NT2/D1 (cell line): ENCODE measurements around the gene PLCB3.

ENCODE experiments used
- DNase-seq: peaks from one replicate; pipeline ENCODE4 v3.0.0-alpha.2; 2011; ENCODE audit warnings: low read depth, low spot score
- H3K27me3 ChIP-seq: 2 replicates; pipeline ENCODE4 v1.6.0; 2011; ENCODE audit warnings: mild to moderate bottlenecking; ENCODE audit not compliant: insufficient read length, insufficient read depth
- H3K36me3 ChIP-seq: 2 replicates; pipeline ENCODE4 v1.6.1; 2011; ENCODE audit warnings: mild to moderate bottlenecking, low read length, mixed read lengths; ENCODE audit not compliant: insufficient read depth, insufficient read length
- H3K4me1 ChIP-seq: 2 replicates; pipeline ENCODE4 v1.5.1; 2011; ENCODE audit not compliant: insufficient read depth, insufficient read length
- H3K4me3 ChIP-seq: 2 replicates; pipeline ENCODE4 v1.5.1; 2011; ENCODE audit warnings: low read depth; ENCODE audit not compliant: insufficient read length
- H3K9ac ChIP-seq: 2 replicates; pipeline ENCODE4 v1.6.0; 2011; ENCODE audit warnings: low read depth; ENCODE audit not compliant: insufficient read length
- H3K9me3 ChIP-seq: 2 replicates; pipeline ENCODE4 v1.5.1; 2011; ENCODE audit warnings: mild to moderate bottlenecking, low read length; ENCODE audit not compliant: insufficient read depth
- SUZ12 ChIP-seq: IDR thresholded peaks from 2 replicates; pipeline ENCODE4 v1.6.1; 2011; ENCODE audit not compliant: insufficient read length, insufficient read depth; ENCODE audit errors: extremely low read depth
- YY1 ChIP-seq: IDR thresholded peaks from 2 replicates; pipeline ENCODE4 v1.6.1; 2011; ENCODE audit not compliant: insufficient read length, insufficient read depth
- ZNF274 ChIP-seq: IDR thresholded peaks from 2 replicates; pipeline ENCODE4 v1.6.1; 2011; ENCODE audit warnings: mild to moderate bottlenecking, low read depth, low read length

The PLCB3 gene

GRCh38 chr11:64249563-64250414, 1.5 kb upstream of the PLCB3 start:
- peaks cover 31% of the 10 kb centered on the region for H3K36me3 ChIP-seq
- no peaks in the 10 kb centered on the region for H3K9me3 ChIP-seq
- H3K27me3 ChIP-seq, result no peaks in the 10 kb centered on the region
- no peak overlapping the region for H3K4me3 ChIP-seq
- peak overlapping the region; percentile 90 for H3K9ac ChIP-seq
- H3K4me1 ChIP-seq, result peaks cover 40% of the 10 kb centered on the region
- TF ChIP-seq ZNF274 (no peak), SUZ12 (no peak), YY1 (no peak)
- DNase-seq, result peak; percentile 92

- no peaks in the 10 kb centered on the region for H3K27me3 ChIP-seq
- no peak for TF ChIP-seq SUZ12
- no peak for TF ChIP-seq YY1
- no peak for TF ChIP-seq ZNF274
- H3K4me1 ChIP-seq, result peaks cover 38% of the 10 kb centered on the region
- H3K36me3 ChIP-seq, result peaks cover 30% of the 10 kb centered on the region
- no peak for DNase-seq
- H3K9me3 ChIP-seq, result no peaks in the 10 kb centered on the region
- H3K4me3 ChIP-seq, result peak overlapping the region; percentile 65
- peak overlapping the region; percentile 84 for H3K9ac ChIP-seq
These were observed 815 bp upstream of the PLCB3 start for GRCh38 chr11:64250415-64251015.

- H3K27me3 ChIP-seq, result no peaks in the 10 kb centered on the region
- no peak for TF ChIP-seq YY1
- peak overlapping the region; percentile 92 for H3K9ac ChIP-seq
- H3K4me3 ChIP-seq, result peak overlapping the region; percentile 81
- H3K9me3 ChIP-seq, result no peaks in the 10 kb centered on the region
- peaks cover 37% of the 10 kb centered on the region for H3K36me3 ChIP-seq
- DNase-seq, result no peak
- peaks cover 40% of the 10 kb centered on the region for H3K4me1 ChIP-seq
These were observed 348 bp downstream of the PLCB3 start for GRCh38 chr11:64251753-64252002.

GRCh38 chr11:64252003-64252872, 908 bp downstream of the PLCB3 start:
- Histone ChIP-seq H3K9me3 (no peaks in the 10 kb centered on the region), H3K36me3 (peaks cover 38% of the 10 kb centered on the region), H3K27me3 (no peaks in the 10 kb centered on the region), H3K9ac (peak overlapping the region; percentile 92), H3K4me1 (peaks cover 40% of the 10 kb centered on the region), H3K4me3 (peak overlapping the region; percentile 81)
- TF ChIP-seq ZNF274 (no peak), SUZ12 (no peak), YY1 (no peak)
- no peak for DNase-seq

GRCh38 chr11:64253043-64253442, 1.7 kb downstream of the PLCB3 start:
- DNase-seq, result no peak
- Histone ChIP-seq H3K4me3 (peak overlapping the region; percentile 22), H3K36me3 (peaks cover 43% of the 10 kb centered on the region), H3K27me3 (no peaks in the 10 kb centered on the region), H3K4me1 (peaks cover 37% of the 10 kb centered on the region), H3K9me3 (no peaks in the 10 kb centered on the region), H3K9ac (peak overlapping the region; percentile 44)
- TF ChIP-seq SUZ12 (no peak), YY1 (no peak), ZNF274 (no peak)

GRCh38 chr11:64253481-64253880, 2.2 kb downstream of the PLCB3 start:
- H3K36me3 ChIP-seq, result peaks cover 47% of the 10 kb centered on the region
- no peaks in the 10 kb centered on the region for H3K9me3 ChIP-seq
- DNase-seq, result no peak
- TF ChIP-seq ZNF274, result no peak
- TF ChIP-seq SUZ12, result no peak
- no peak for TF ChIP-seq YY1
- no peak overlapping the region for H3K9ac ChIP-seq
- no peak overlapping the region for H3K4me3 ChIP-seq
- no peaks in the 10 kb centered on the region for H3K27me3 ChIP-seq
- H3K4me1 ChIP-seq, result peaks cover 33% of the 10 kb centered on the region

GRCh38 chr11:64254326-64254725, 3.0 kb downstream of the PLCB3 start:
- no peaks in the 10 kb centered on the region for H3K9me3 ChIP-seq
- no peak for DNase-seq
- H3K4me1 ChIP-seq, result peaks cover 25% of the 10 kb centered on the region
- H3K36me3 ChIP-seq, result peaks cover 55% of the 10 kb centered on the region
- peak overlapping the region; percentile 16 for H3K9ac ChIP-seq
- TF ChIP-seq ZNF274, result no peak
- no peak for TF ChIP-seq YY1
- no peak for TF ChIP-seq SUZ12
- no peaks in the 10 kb centered on the region for H3K27me3 ChIP-seq
- H3K4me3 ChIP-seq, result no peak overlapping the region
